Measurements from ENCODE around the gene SERPINA3.

The SERPINA3 gene

DNA sequence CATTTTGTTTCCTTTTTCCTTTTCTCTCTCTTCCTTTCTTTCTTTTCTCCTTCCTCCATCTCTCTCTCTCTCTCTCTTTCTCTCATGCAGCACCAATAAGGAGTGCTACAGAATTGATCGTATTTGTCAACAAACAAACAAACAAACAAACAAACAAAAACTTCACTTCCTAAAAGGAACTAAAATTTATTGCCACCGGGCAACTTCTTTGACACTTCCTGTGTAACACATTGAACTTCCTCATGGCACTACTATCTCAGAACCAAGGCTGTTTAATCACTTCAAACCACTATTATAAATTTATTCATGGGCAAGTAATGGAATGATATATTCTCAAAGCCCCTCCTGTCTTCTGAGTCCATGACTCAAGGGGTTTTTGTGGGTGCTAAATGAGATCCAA lies 51.3 kb downstream of the SERPINA3 start:
- H3K4me3 ChIP-seq (ENCODE audit: low read depth in 1 of 5, low read length in 5 of 5), result no peak overlapping the region
- no peaks in the 10 kb centered on the region for H3K9me3 ChIP-seq (ENCODE audit: control insufficient read depth in 5 of 5, low read length in 5 of 5)
- H3K36me3 ChIP-seq (ENCODE audit: control insufficient read depth in 5 of 5, insufficient read depth in 5 of 5, low read length in 5 of 5), result no peaks in the 10 kb centered on the region
- no peak overlapping the region for H3K27ac ChIP-seq (ENCODE audit: low read depth, low read length)
- H3K9ac ChIP-seq (ENCODE audit: low read length in 5 of 5), result no peak overlapping the region
- H3K4me1 ChIP-seq (ENCODE audit: control insufficient read depth in 5 of 5, insufficient read depth in 5 of 5, low read length in 5 of 5), result peaks cover 0 to 18% (median 4%) of the 10 kb centered on the region in 5 donors
- peaks cover 0 to 4% (median 0%) of the 10 kb centered on the region in 5 donors for H3K27me3 ChIP-seq (ENCODE audit: control insufficient read depth in 5 of 5, insufficient read depth in 4 of 5, low read length in 5 of 5)

DNA sequence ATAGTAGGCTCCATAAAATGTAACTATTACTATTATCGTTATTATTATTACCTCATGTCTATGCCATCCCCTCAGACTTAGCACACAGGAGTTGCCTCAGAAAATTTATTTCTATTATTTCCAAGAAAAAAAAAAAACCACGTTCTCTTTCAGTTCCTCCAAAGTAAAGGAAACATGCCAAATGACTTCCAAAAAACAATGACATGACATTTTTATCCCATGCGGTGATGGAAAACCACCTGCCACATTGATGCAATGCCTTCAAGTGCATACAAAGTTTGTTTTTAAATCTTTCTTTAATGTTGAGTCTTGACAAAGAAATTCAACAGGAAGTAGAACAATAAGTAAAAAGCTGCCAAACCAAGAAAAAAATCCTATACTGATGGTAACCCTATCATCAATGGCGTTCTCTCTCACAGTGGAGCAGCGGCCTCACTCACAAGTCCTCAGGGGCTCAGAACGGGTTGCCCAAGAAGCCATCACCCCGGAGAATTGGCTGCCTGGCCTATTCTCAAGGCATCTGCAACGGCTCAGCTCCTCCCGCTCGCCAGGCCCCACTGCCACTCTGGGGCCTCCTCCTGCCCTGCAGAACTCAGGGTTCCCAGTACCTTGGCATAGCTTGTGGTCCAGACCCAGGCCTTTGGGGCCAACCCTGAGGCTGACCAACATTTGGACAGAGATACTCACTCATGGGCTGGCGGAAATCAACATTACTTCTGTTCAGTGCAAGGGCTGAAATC lies 51.9 kb downstream of the SERPINA3 start:
- no peak overlapping the region for H3K4me3 ChIP-seq (ENCODE audit: low read depth in 1 of 5, low read length in 5 of 5)
- H3K4me1 ChIP-seq (ENCODE audit: control insufficient read depth in 5 of 5, insufficient read depth in 5 of 5, low read length in 5 of 5), result peaks cover 0 to 18% (median 4%) of the 10 kb centered on the region in 5 donors
- H3K9ac ChIP-seq (ENCODE audit: low read length in 5 of 5), result no peak overlapping the region
- H3K27me3 ChIP-seq (ENCODE audit: control insufficient read depth in 5 of 5, insufficient read depth in 4 of 5, low read length in 5 of 5), result peaks cover 0 to 4% (median 0%) of the 10 kb centered on the region in 5 donors
- H3K27ac ChIP-seq (ENCODE audit: low read depth, low read length), result no peak overlapping the region
- H3K36me3 ChIP-seq (ENCODE audit: control insufficient read depth in 5 of 5, insufficient read depth in 5 of 5, low read length in 5 of 5), result no peaks in the 10 kb centered on the region
- H3K9me3 ChIP-seq (ENCODE audit: control insufficient read depth in 5 of 5, low read length in 5 of 5), result no peaks in the 10 kb centered on the region

DNA sequence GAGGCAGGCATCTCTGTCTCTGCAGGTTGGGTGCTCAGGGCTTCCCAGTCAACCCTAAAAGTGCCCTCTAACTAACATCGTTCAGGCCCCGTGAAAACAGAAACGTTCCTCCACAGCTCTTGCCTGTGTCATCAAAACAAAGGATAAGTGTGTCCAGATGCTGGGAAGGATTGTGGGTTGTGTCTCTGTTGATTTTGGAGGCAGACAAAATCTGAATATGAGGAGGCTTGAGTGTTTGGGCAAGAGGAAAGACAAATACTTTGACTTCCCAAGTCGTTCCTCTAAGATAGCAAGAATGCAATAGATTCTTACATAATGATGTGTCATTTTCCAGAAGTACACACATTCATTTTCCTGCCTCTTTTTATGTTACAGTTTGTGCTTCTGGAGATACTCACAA lies 52.9 kb downstream of the SERPINA3 start:
- Histone ChIP-seq H3K36me3 (ENCODE audit: control insufficient read depth in 5 of 5, insufficient read depth in 5 of 5, low read length in 5 of 5) (no peaks in the 10 kb centered on the region), H3K4me3 (ENCODE audit: low read depth in 1 of 5, low read length in 5 of 5) (no peak overlapping the region), H3K27ac (ENCODE audit: low read depth, low read length) (no peak overlapping the region), H3K4me1 (ENCODE audit: control insufficient read depth in 5 of 5, insufficient read depth in 5 of 5, low read length in 5 of 5) (peaks cover 0 to 18% (median 4%) of the 10 kb centered on the region in 5 donors), H3K27me3 (ENCODE audit: control insufficient read depth in 5 of 5, insufficient read depth in 4 of 5, low read length in 5 of 5) (peaks cover 0 to 4% (median 0%) of the 10 kb centered on the region in 5 donors), H3K9me3 (ENCODE audit: control insufficient read depth in 5 of 5, low read length in 5 of 5) (no peaks in the 10 kb centered on the region), H3K9ac (ENCODE audit: low read length in 5 of 5) (no peak overlapping the region)

DNA sequence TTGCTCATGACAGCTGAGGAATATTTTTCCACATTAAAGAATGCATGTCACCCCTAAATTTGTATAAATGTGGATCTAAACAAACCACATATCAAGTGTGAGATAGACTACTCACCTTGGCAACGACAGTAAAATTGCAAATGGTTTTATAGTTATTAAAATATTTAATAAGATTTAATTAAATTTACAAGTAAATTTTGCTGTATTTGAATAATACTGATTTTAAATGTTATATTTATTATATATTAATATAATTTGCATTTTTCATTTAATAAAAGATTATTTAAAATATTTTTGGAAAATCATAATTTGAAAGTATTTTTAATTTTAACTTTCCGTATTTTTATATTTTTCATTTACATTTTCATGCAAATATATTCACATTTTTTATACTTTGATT lies 53.4 kb downstream of the SERPINA3 start:
- Histone ChIP-seq H3K36me3 (ENCODE audit: control insufficient read depth in 5 of 5, insufficient read depth in 5 of 5, low read length in 5 of 5) (no peaks in the 10 kb centered on the region), H3K4me1 (ENCODE audit: control insufficient read depth in 5 of 5, insufficient read depth in 5 of 5, low read length in 5 of 5) (peaks cover 0 to 18% (median 4%) of the 10 kb centered on the region in 5 donors), H3K9ac (ENCODE audit: low read length in 5 of 5) (no peak overlapping the region), H3K27me3 (ENCODE audit: control insufficient read depth in 5 of 5, insufficient read depth in 4 of 5, low read length in 5 of 5) (peaks cover 0 to 4% (median 0%) of the 10 kb centered on the region in 5 donors), H3K9me3 (ENCODE audit: control insufficient read depth in 5 of 5, low read length in 5 of 5) (no peaks in the 10 kb centered on the region), H3K27ac (ENCODE audit: low read depth, low read length) (no peak overlapping the region), H3K4me3 (ENCODE audit: low read depth in 1 of 5, low read length in 5 of 5) (no peak overlapping the region)

DNA sequence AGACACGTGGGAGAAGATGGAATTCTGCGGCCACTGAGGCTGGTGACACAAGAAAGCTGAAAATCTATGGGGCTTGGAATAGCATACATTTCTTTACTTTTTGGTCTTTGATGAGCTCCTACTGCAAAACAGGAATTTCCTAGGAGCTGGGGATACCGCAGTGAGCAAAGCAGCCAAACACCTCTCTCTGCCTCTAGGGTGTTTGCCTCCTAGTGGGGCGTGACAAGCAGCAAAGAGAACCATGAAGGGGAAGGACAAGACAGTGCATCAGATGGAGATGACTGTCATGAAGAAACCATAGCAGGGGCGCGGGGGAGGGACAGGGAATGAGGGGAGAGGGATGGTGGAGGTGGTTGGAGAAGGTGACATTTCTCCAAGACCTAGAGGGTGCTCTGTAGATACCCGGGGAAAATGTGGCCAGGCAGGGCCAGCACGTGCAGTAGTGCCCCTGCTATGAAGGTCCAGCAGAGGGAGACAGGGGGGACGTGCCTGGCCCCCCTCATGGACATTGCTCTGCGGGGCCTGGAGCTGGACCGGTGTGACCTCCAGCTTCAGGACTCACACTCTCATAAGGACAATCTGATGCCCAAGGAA lies 58.6 kb downstream of the SERPINA3 start:
- Histone ChIP-seq H3K4me1 (ENCODE audit: control insufficient read depth in 5 of 5, insufficient read depth in 5 of 5, low read length in 5 of 5) (no peaks in the 10 kb centered on the region), H3K27ac (ENCODE audit: low read depth, low read length) (no peak overlapping the region), H3K4me3 (ENCODE audit: low read depth in 1 of 5, low read length in 5 of 5) (no peak overlapping the region), H3K27me3 (ENCODE audit: control insufficient read depth in 5 of 5, insufficient read depth in 4 of 5, low read length in 5 of 5) (peaks cover 0 to 3% (median 0%) of the 10 kb centered on the region in 5 donors), H3K9me3 (ENCODE audit: control insufficient read depth in 5 of 5, low read length in 5 of 5) (no peaks in the 10 kb centered on the region), H3K9ac (ENCODE audit: low read length in 5 of 5) (no peak overlapping the region), H3K36me3 (ENCODE audit: control insufficient read depth in 5 of 5, insufficient read depth in 5 of 5, low read length in 5 of 5) (no peaks in the 10 kb centered on the region)

DNA sequence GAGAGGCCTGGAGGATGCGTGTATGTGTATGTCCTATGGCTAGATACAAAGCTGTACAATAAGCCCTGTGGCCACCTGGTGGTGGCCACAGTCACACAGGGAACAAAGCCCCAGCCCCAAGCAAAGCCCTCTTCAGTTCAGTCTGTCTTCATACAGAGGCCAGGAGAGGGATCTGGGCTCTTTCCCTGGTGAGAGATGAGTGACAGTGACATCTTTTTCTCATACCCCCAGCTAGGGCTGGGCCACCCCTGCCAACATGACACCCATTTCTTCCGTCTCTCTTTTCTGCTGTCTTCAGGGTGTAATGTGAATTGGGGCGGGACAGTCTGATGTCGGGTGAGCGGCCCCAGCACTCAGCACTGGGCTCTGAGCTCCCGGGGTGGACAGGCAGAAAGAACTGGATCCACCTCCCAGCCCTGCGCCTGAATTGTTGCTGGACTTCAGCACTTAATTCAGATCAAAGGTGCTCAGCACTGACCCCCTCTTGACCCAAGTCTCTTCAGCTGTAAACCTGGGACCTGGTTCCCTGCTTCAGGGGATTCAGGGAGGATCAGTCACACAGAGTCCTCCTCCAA lies 59.8 kb downstream of the SERPINA3 start:
- Histone ChIP-seq H3K27me3 (ENCODE audit: control insufficient read depth in 5 of 5, insufficient read depth in 4 of 5, low read length in 5 of 5) (peaks cover 0 to 3% (median 0%) of the 10 kb centered on the region in 5 donors), H3K4me1 (ENCODE audit: control insufficient read depth in 5 of 5, insufficient read depth in 5 of 5, low read length in 5 of 5) (peaks cover 0 to 6% (median 2%) of the 10 kb centered on the region in 5 donors), H3K27ac (ENCODE audit: low read depth, low read length) (no peak overlapping the region), H3K36me3 (ENCODE audit: control insufficient read depth in 5 of 5, insufficient read depth in 5 of 5, low read length in 5 of 5) (no peaks in the 10 kb centered on the region), H3K9me3 (ENCODE audit: control insufficient read depth in 5 of 5, low read length in 5 of 5) (no peaks in the 10 kb centered on the region), H3K9ac (ENCODE audit: low read length in 5 of 5) (no peak overlapping the region), H3K4me3 (ENCODE audit: low read depth in 1 of 5, low read length in 5 of 5) (no peak overlapping the region)

DNA sequence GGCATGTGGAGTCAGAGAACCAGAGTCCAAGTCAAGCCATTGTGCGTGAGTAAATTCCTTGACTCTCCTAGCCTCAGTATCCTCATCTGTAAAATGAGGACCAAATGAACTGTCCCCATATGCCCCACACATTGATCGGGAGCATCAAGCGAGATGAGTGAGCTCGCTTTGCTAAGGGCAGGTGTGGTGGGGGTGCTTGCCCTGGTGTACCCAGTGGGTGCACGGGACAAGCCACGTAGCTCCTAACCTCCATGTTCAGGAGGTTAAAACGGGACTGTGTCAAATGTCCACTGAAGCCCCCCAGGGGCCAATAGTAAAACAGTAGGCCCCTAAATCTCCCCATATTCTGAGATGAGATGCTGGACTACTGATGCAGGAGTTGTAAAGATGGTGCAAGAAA lies 60.9 kb downstream of the SERPINA3 start:
- H3K9ac ChIP-seq (ENCODE audit: low read length in 5 of 5), result no peak overlapping the region
- peaks cover 0 to 8% (median 0%) of the 10 kb centered on the region in 5 donors for H3K27me3 ChIP-seq (ENCODE audit: control insufficient read depth in 5 of 5, insufficient read depth in 4 of 5, low read length in 5 of 5)
- no peaks in the 10 kb centered on the region for H3K36me3 ChIP-seq (ENCODE audit: control insufficient read depth in 5 of 5, insufficient read depth in 5 of 5, low read length in 5 of 5)
- peaks cover 0 to 11% (median 4%) of the 10 kb centered on the region in 5 donors for H3K4me1 ChIP-seq (ENCODE audit: control insufficient read depth in 5 of 5, insufficient read depth in 5 of 5, low read length in 5 of 5)
- H3K4me3 ChIP-seq (ENCODE audit: low read depth in 1 of 5, low read length in 5 of 5), result no peak overlapping the region
- no peak overlapping the region for H3K27ac ChIP-seq (ENCODE audit: low read depth, low read length)
- H3K9me3 ChIP-seq (ENCODE audit: control insufficient read depth in 5 of 5, low read length in 5 of 5), result no peaks in the 10 kb centered on the region
